T-cell (primary cell): Measurements from ENCODE around the gene MIXL1. TPM values are rescaled to one million over a fixed set of nuclear protein-coding genes. Genes with fewer than 3 reads are reported as not detected.

Source experiments
- ATAC-seq, 4 experiments: fragments of 200-7000 bp in 3 of 4; fragments of 150-1000 bp in 1 of 4; cut with Tn5 transposase; replicated peaks in 1 of 4; 1 replicate in 3 of 4; 2 replicates in 1 of 4; pipeline ENCODE4 v1.10.0; 2021; ENCODE audit warnings: moderate library complexity in 3 of 4, mild to moderate bottlenecking in 2 of 4, moderate number of reproducible peaks in 1 of 4
- CTCF ChIA-PET, 2 donors: fragments of 300-600 bp; sonication (Branson Sonifier 250); formaldehyde crosslinking; loops; one replicate each; lab custom pipeline; 2022; ENCODE audit warnings: antibody characterized with exemption in 2 of 2; lab: Charles Lee
- POLR2A ChIA-PET, 2 donors: fragments of 300-600 bp; sonication (Branson Sonifier 250); formaldehyde crosslinking; loops; one replicate each; lab custom pipeline; 2022; ENCODE audit warnings: antibody characterized with exemption in 2 of 2; lab: Charles Lee
- DNase-seq, 35 experiments: peaks; one replicate each; pipeline versions ENCODE4 v3.0.0 to v3.0.0-alpha.2; 2013 to 2023
- H3K27ac ChIP-seq: one replicate; pipeline ENCODE4 v1.5.1; 2013; ENCODE audit warnings: low read length
- H3K27me3 ChIP-seq, 2 experiments: replicated peaks in 1 of 2; 1 replicate in 1 of 2; 2 replicates in 1 of 2; pipeline versions ENCODE4 v1.6.1 to v1.7.0; 2013; ENCODE audit warnings: low read length in 1 of 2, mixed read lengths in 1 of 2; ENCODE audit not compliant: control insufficient read depth in 2 of 2, insufficient read depth in 2 of 2; ENCODE audit errors: extremely low read depth in 1 of 2
- H3K36me3 ChIP-seq, 2 donors: 1 replicate in 1 of 2; 2 replicates in 1 of 2; pipeline versions ENCODE4 v1.6.1 to v1.7.0; 2013; ENCODE audit warnings: low read length in 1 of 2; ENCODE audit not compliant: control insufficient read depth in 2 of 2, insufficient read depth in 1 of 2; ENCODE audit errors: extremely low read depth in 1 of 2
- H3K4me1 ChIP-seq, 2 experiments: 1 replicate in 1 of 2; 2 replicates in 1 of 2; pipeline versions ENCODE4 v1.6.1 to v1.7.0; 2013; ENCODE audit warnings: low read length in 2 of 2, mixed read lengths in 1 of 2; ENCODE audit not compliant: insufficient read depth in 2 of 2, control insufficient read depth in 1 of 2; ENCODE audit errors: extremely low read depth in 1 of 2
- H3K4me3 ChIP-seq, 2 donors: 1 replicate in 1 of 2; 2 replicates in 1 of 2; pipeline versions ENCODE4 v1.5.1 to v1.7.0; 2013; ENCODE audit warnings: mild to moderate bottlenecking in 2 of 2, low read length in 1 of 2, moderate library complexity in 1 of 2; ENCODE audit not compliant: control insufficient read depth in 1 of 2; ENCODE audit errors: extremely low read depth in 1 of 2
- H3K9me3 ChIP-seq: 2 replicates; pipeline ENCODE4 v1.7.0; 2013
- H3K27ac Mint-ChIP-seq, 2 donors: one replicate each; pipeline ENCODE4 v1.8.0; 2020 to 2021; ENCODE audit warnings: mild to moderate bottlenecking in 2 of 2, mixed read lengths in 2 of 2
- H3K27me3 Mint-ChIP-seq, 2 donors: one replicate each; pipeline ENCODE4 v1.8.0; 2021 to 2022; ENCODE audit warnings: mixed read lengths in 2 of 2
- H3K36me3 Mint-ChIP-seq: one replicate; pipeline ENCODE4 v1.8.0; 2021; ENCODE audit warnings: mixed read lengths
- H3K4me1 Mint-ChIP-seq, 3 donors: one replicate each; pipeline ENCODE4 v1.8.0; 2020 to 2022; ENCODE audit warnings: mixed read lengths in 3 of 3, mild to moderate bottlenecking in 1 of 3
- H3K4me3 Mint-ChIP-seq, 3 donors: one replicate each; pipeline ENCODE4 v1.8.0; 2020 to 2022; ENCODE audit warnings: mild to moderate bottlenecking in 3 of 3, mixed read lengths in 3 of 3, moderate library complexity in 3 of 3
- H3K9me3 Mint-ChIP-seq, 3 donors: one replicate each; pipeline ENCODE4 v1.8.0; 2020 to 2022; ENCODE audit warnings: mixed read lengths in 3 of 3
- WGBS: methylation state at CpG from one replicate; pipeline ENCODE4 v1.1.5; 2013; ENCODE audit warnings: missing lambda C conversion rate; ENCODE audit not compliant: insufficient coverage; 5-methylcytosine and 5-hydroxymethylcytosine counted together
- total RNA-seq, 35 experiments: library from RNA in 6 of 35; stranded (reverse) in 6 of 35; fragments of 120-200 nt in 1 of 35; gene quantifications; one replicate each; pipeline versions ENCODE4 v1.2.1 to v1.2.4 and lab custom pipeline; 2013 to 2026

The MIXL1 gene
- total RNA-seq, 5 donors from 2014 or later (not counting 1 experiment from before 2014, with no cell fraction given): 0.63 TPM; not detected in 4

DNA sequence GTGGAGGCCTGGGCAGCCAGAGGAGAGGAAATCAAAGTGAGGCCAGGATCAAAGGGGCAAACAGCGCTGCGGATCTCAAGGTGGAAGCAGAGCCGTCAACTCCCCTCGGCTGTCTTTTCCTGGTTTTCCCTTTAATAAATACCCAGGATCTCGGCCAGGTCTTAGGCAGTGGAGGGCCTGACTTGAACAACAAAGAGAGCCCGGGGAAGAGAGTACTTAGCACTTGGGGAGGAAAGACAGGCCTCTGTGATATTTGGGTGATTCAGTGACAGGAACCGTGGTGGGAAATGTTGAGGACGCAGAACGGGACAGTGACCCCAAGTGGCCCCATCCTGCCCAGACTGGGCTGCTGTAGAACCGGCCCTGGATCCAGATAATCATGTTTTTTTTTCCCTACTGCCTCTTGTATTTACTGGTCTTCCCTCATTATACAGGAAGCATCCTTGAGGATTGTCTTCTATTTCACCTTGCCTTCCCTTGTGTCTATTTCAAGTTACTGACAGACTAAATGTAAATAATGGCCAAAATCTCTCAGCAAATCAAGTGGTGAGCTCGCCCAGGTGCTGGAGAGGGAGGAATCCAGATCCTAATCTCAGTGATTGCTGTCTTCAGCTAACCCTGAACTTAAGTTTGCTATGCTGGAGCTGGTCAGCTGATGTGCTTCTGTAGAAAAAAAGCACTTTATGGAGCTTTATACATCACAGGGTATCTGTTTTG lies 2.8 kb upstream of the MIXL1 start:
- H3K4me3 Mint-ChIP-seq: no peak overlapping the region
- ChIA-PET POLR2A (no interaction called here), CTCF (no interaction called here)
- peaks cover 5 to 6% (median 6%) of the 10 kb centered on the region in 3 donors for H3K4me1 Mint-ChIP-seq
- H3K27me3 Mint-ChIP-seq: peaks cover 8 to 35% of the 10 kb centered on the region in 2 donors
- 81% methylated on average over 7 of the region's 11 CpGs for WGBS
- Histone ChIP-seq H3K9me3 (no peaks in the 10 kb centered on the region), H3K4me3 (no peak overlapping the region), H3K27ac (no peak overlapping the region), H3K27me3 (peaks cover 2 to 34% of the 10 kb centered on the region in 2 experiments), H3K36me3 (no peaks in the 10 kb centered on the region), H3K4me1 (peaks cover 0 to 12% of the 10 kb centered on the region in 2 experiments)
- no peaks in the 10 kb centered on the region for H3K9me3 Mint-ChIP-seq
- H3K36me3 Mint-ChIP-seq: no peaks in the 10 kb centered on the region
- ATAC-seq (no peak), DNase-seq (no peak)
- H3K27ac Mint-ChIP-seq: no peak overlapping the region

DNA sequence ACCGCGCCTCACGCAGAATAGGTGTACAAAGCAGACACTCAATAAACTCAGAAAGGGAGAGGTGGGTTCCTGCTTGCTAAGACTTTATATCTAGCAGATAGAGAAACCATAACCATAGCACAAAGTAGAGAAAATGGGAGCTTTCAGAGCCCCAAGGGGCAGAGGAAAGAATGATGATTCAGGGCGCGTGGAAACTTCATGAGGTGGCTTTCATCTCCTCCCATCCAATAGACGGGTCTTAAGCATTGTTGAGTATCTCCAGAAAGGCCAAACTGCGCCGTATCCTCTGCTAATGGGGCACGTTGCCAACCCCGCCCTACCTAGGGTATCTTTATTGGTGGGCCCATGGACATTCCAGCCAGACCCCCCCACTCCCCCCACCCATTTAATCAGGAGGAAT lies 778 bp upstream of the MIXL1 start:
- H3K9me3 ChIP-seq: no peaks in the 10 kb centered on the region
- H3K9me3 Mint-ChIP-seq: no peaks in the 10 kb centered on the region
- H3K27me3 ChIP-seq: peaks cover 2 to 34% of the 10 kb centered on the region in 2 experiments
- no peaks in the 10 kb centered on the region for H3K36me3 Mint-ChIP-seq
- ChIA-PET CTCF (no interaction called here), POLR2A (no interaction called here)
- ATAC-seq (no peak), DNase-seq (no peak)
- H3K4me1 ChIP-seq: peaks cover 0 to 12% of the 10 kb centered on the region in 2 experiments
- H3K36me3 ChIP-seq: no peaks in the 10 kb centered on the region
- peak overlapping the region in 2 of 3 donors; percentile 17 to 56 for H3K4me3 Mint-ChIP-seq
- H3K4me1 Mint-ChIP-seq: peaks cover 5 to 6% (median 6%) of the 10 kb centered on the region in 3 donors
- no peak overlapping the region for H3K4me3 ChIP-seq
- WGBS: no CpG with 5 or more reads among the region's 10 CpGs
- peaks cover 8 to 42% of the 10 kb centered on the region in 2 donors for H3K27me3 Mint-ChIP-seq
- no peak overlapping the region for H3K27ac Mint-ChIP-seq
- H3K27ac ChIP-seq: no peak overlapping the region

DNA sequence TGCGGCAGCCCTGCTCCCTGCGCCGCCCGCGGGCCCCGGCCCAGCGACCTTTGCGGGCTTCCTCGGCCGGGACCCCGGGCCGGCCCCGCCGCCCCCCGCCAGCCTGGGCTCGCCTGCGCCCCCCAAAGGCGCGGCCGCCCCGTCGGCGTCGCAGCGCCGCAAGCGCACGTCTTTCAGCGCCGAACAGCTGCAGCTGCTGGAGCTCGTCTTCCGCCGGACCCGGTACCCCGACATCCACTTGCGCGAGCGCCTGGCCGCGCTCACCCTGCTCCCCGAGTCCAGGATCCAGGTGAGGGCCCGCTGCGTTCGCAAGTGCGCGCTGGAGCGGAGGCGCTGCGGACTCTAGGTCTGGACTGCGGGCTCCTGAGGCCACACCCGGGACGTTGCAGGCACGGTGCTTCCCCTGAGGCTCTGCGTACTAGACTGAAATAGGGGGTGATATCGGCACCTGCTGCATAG lies 351 bp downstream of the MIXL1 start:
- ChIA-PET POLR2A (no interaction called here), CTCF (interaction anchor here in 1 of 2 donors (0.5 kb wide), 1 partner anchor 794 kb away, joined by 4 read pairs; no protein-coding TSS in a partner anchor)
- Mint-ChIP-seq H3K9me3 (no peaks in the 10 kb centered on the region), H3K36me3 (no peaks in the 10 kb centered on the region), H3K4me3 (peak overlapping the region; percentile 69 to 78 (median 74)), H3K27me3 (peaks cover 8 to 42% of the 10 kb centered on the region in 2 donors), H3K27ac (no peak overlapping the region), H3K4me1 (peaks cover 5 to 6% (median 6%) of the 10 kb centered on the region in 3 donors)
- H3K4me3 ChIP-seq: peak overlapping the region; percentile 32 to 49
- no peak overlapping the region for H3K27ac ChIP-seq
- ATAC-seq (peak; percentile 60 to 66 (median 62)), DNase-seq (peak in 15 of 35 experiments; percentile 1 to 34 (median 9))
- whole genome bisulfite sequencing: 2% methylated on average over 53 of the region's 55 CpGs
- H3K27me3 ChIP-seq: peaks cover 2 to 34% of the 10 kb centered on the region in 2 experiments
- no peaks in the 10 kb centered on the region for H3K36me3 ChIP-seq
- peaks cover 0 to 12% of the 10 kb centered on the region in 2 experiments for H3K4me1 ChIP-seq
- no peaks in the 10 kb centered on the region for H3K9me3 ChIP-seq

DNA sequence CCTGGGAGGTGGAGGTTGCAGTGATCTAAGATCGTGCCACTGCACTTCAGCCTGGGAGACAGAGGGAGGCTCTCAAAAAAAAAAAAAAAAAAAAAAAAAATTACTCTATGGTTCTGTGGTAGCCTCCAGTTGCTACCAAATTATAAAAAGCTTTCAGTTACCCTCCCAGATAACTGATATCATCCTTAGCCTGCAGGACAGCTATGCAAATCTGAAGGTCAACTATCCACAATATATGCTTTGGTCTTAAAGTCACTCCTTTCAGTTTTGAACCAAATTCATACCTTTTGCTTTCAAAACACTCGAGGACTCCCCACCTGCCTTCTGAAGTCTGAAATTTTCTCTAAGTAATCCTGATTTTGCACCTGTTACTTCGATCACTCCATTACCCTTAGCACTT lies 3.1 kb downstream of the MIXL1 start:
- Mint-ChIP-seq H3K4me1 (peaks cover 5 to 6% (median 6%) of the 10 kb centered on the region in 3 donors), H3K27me3 (peaks cover 8 to 34% of the 10 kb centered on the region in 2 donors), H3K36me3 (no peaks in the 10 kb centered on the region), H3K4me3 (no peak overlapping the region), H3K9me3 (no peaks in the 10 kb centered on the region), H3K27ac (no peak overlapping the region)
- no CpG with 5 or more reads among the region's 3 CpGs for WGBS
- H3K27me3 ChIP-seq: peaks cover 2 to 28% of the 10 kb centered on the region in 2 experiments
- ChIA-PET POLR2A (interaction anchor here in 1 of 2 donors (0.6 kb wide), 1 partner anchor 66 kb away, joined by 5 read pairs; no protein-coding TSS in a partner anchor), CTCF (no interaction called here)
- ATAC-seq (no peak), DNase-seq (no peak)
- no peak overlapping the region for H3K27ac ChIP-seq
- H3K9me3 ChIP-seq: no peaks in the 10 kb centered on the region
- H3K36me3 ChIP-seq: no peaks in the 10 kb centered on the region
- H3K4me1 ChIP-seq: peaks cover 0 to 12% of the 10 kb centered on the region in 2 experiments
- H3K4me3 ChIP-seq: no peak overlapping the region

DNA sequence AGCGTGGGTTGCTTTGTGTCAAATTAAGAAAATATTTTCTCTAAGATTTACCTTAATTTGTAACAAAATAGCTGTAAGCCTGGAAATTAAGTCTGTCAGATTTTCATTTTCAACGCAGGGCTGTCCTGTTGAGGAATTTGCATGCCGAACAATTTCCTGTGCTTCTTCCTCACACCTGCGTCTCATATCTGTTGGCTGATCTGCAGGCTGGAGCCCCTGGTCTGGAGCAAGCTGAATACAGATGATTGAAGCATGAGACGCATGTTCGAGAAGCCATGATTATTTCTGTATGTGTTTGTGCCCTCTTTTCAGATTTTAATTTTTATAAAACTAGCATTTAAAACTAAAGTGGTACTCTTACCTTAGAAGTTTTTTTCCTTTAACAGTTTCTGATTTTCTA lies 9.8 kb downstream of the MIXL1 start:
- H3K4me3 ChIP-seq: no peak overlapping the region
- peaks cover 27% of the 10 kb centered on the region for H3K36me3 Mint-ChIP-seq
- no peak overlapping the region for H3K27ac Mint-ChIP-seq
- no peak for ATAC-seq
- no peaks in the 10 kb centered on the region for H3K4me1 Mint-ChIP-seq
- ChIA-PET POLR2A (interaction anchor here in 1 of 2 donors (0.6 kb wide), 1 partner anchor 39 kb away, joined by 6 read pairs; no protein-coding TSS in a partner anchor), CTCF (no interaction called here)
- H3K9me3 Mint-ChIP-seq: no peaks in the 10 kb centered on the region
- no peak for DNase-seq
- no peak overlapping the region for H3K4me3 Mint-ChIP-seq
- 85% methylated on average over 2 of the region's 6 CpGs for WGBS
- no peaks in the 10 kb centered on the region for H3K4me1 ChIP-seq
- H3K27me3 ChIP-seq: no peaks in the 10 kb centered on the region
- H3K27ac ChIP-seq: no peak overlapping the region
- no peaks in the 10 kb centered on the region for H3K27me3 Mint-ChIP-seq
- H3K36me3 ChIP-seq: no peaks in the 10 kb centered on the region
- H3K9me3 ChIP-seq: no peaks in the 10 kb centered on the region

DNA sequence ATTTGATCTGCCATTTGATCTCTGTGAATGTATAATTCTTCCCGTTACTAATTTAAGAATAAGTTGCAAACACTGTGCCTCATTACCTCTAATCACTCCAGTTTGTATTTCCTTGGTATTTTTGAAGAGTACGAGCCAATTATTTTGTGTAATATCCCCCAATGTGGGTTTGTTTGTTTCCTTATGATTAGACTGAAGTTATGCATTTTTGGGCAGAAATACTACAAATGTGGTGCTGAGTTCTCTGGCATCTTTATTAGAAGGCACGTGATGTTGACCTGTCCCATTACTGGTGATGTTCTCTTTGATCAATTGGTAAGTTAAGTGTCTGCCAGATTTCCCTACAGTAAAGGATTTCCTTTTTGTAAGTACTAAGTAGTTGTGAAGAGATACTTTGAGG lies 10.3 kb downstream of the MIXL1 start:
- CTCF ChIA-PET: no interaction called here
- H3K4me3 ChIP-seq: no peak overlapping the region
- H3K27ac ChIP-seq: no peak overlapping the region
- Mint-ChIP-seq H3K36me3 (peaks cover 31% of the 10 kb centered on the region), H3K4me3 (no peak overlapping the region), H3K27me3 (no peaks in the 10 kb centered on the region), H3K27ac (no peak overlapping the region), H3K4me1 (no peaks in the 10 kb centered on the region), H3K9me3 (no peaks in the 10 kb centered on the region)
- POLR2A ChIA-PET: no interaction called here
- H3K4me1 ChIP-seq: no peaks in the 10 kb centered on the region
- no peaks in the 10 kb centered on the region for H3K27me3 ChIP-seq
- DNase-seq: no peak
- no peak for ATAC-seq
- no peaks in the 10 kb centered on the region for H3K9me3 ChIP-seq
- no peaks in the 10 kb centered on the region for H3K36me3 ChIP-seq
- no CpG with 5 or more reads among the region's 3 CpGs for WGBS
